Body of pancreas (tissue), 4 donors: ENCODE measurements around the gene ABCB4. TPM values are rescaled to one million over a fixed set of nuclear protein-coding genes. Genes with fewer than 3 reads are reported as not detected.

Source experiments
- ATAC-seq: fragments of 150-250 bp; one replicate; pipeline ENCODE4 v1.9.1; 2016
- DNase-seq, 4 donors: peaks; one replicate each; pipeline ENCODE4 v3.0.0-alpha.2; 2019
- H3K27ac ChIP-seq, 4 donors: fragments of 200-600 bp; sonication (generic); 1 replicate in 3 of 4; 2 replicates in 1 of 4; pipeline versions ENCODE4 v1.5.1 to v1.6.1; 2016 to 2019; ENCODE audit warnings: mild to moderate bottlenecking in 1 of 4, mixed read lengths in 1 of 4, moderate library complexity in 1 of 4
- H3K27me3 ChIP-seq, 2 donors: fragments of 200-600 bp; sonication (generic); one replicate each; pipeline ENCODE4 v1.6.0; 2016; ENCODE audit warnings: mild to moderate bottlenecking in 1 of 2
- H3K36me3 ChIP-seq, 2 donors: fragments of 200-600 bp; sonication (generic); replicated peaks in 1 of 2; 2 replicates each; pipeline ENCODE4 v1.5.1; 2016; ENCODE audit warnings: low read depth in 2 of 2; ENCODE audit not compliant: insufficient read depth in 1 of 2
- H3K4me1 ChIP-seq: fragments of 200-600 bp; sonication (generic); one replicate; pipeline ENCODE4 v1.6.0; 2016
- H3K4me3 ChIP-seq, 2 donors: fragments of 200-600 bp; sonication (generic); 1 replicate in 1 of 2; 2 replicates in 1 of 2; pipeline ENCODE4 v1.5.1; 2016 to 2019
- H3K9me3 ChIP-seq, 3 donors: fragments of 200-600 bp; sonication (generic); 1 replicate in 2 of 3; 2 replicates in 1 of 3; pipeline ENCODE4 v1.5.1; 2016
- CTCF ChIP-seq, 7 experiments: fragments of 450-650 bp in 4 of 7; fragments of 200-600 bp in 3 of 7; sonication (generic) in 3 of 7; IDR thresholded peaks; one replicate each; pipeline ENCODE4 v1.5.1; 2016 to 2019; ENCODE audit warnings: antibody characterized with exemption in 7 of 7
- POLR2A ChIP-seq, 3 donors: fragments of 450-650 bp; IDR thresholded peaks; one replicate each; pipeline ENCODE4 v1.6.1; 2016; ENCODE audit warnings: antibody characterized with exemption in 3 of 3, mild to moderate bottlenecking in 2 of 3
- WGBS, 2 donors: methylation state at CpG; one replicate each; pipeline ENCODE4 v1.1.5; 2017; 5-methylcytosine and 5-hydroxymethylcytosine counted together
- intact Hi-C: fragments of 100-400 bp; cut with DNase I; formaldehyde crosslinking; loops from one replicate; pipeline ENCODE4 v1.15.1; 2023
- total RNA-seq, 2 donors: library from RNA; depleted of rRNA; stranded (reverse); fragments of >200 nt; gene quantifications; one replicate each; pipeline ENCODE4 v1.1.0, GENCODE V29; 2016

Gene ABCB4
- total RNA-seq, 2 donors from 2014 or later: under 0.01 TPM; not detected in 1

- no peak overlapping the region for H3K4me3 ChIP-seq
- no peaks in the 10 kb centered on the region for H3K4me1 ChIP-seq
- 64 to 77% methylated on average over 4 of the region's 4 CpGs for WGBS, 2 donors
- ATAC-seq: no peak
- H3K27ac ChIP-seq: no peak overlapping the region
- no peaks in the 10 kb centered on the region for H3K36me3 ChIP-seq
- DNase-seq: no peak
- intact Hi-C loops: no loop called here
- TF ChIP-seq POLR2A (IDR thresholded peaks at IDR 0.05): no peak
- no peak for TF ChIP-seq CTCF (IDR thresholded peaks at IDR 0.05)
- no peaks in the 10 kb centered on the region for H3K27me3 ChIP-seq
- no peaks in the 10 kb centered on the region for H3K9me3 ChIP-seq
These were observed 61.3 kb downstream of the ABCB4 start for GRCh38 chr7:87413951-87414793.

GRCh38 chr7:87413029-87413428 lies 62.5 kb downstream of the ABCB4 start:
- no peaks in the 10 kb centered on the region for H3K36me3 ChIP-seq
- TF ChIP-seq POLR2A (IDR thresholded peaks at IDR 0.05) (no peak), CTCF (IDR thresholded peaks at IDR 0.05) (no peak)
- ATAC-seq (no peak), DNase-seq (no peak)
- H3K4me3 ChIP-seq: no peak overlapping the region
- no peaks in the 10 kb centered on the region for H3K4me1 ChIP-seq
- no peak overlapping the region for H3K27ac ChIP-seq
- no peaks in the 10 kb centered on the region for H3K9me3 ChIP-seq
- no peaks in the 10 kb centered on the region for H3K27me3 ChIP-seq
- WGBS, 2 donors: 52 to 61% methylated on average over 1 of the region's 1 CpG
- intact Hi-C loops: no loop called here

DNA sequence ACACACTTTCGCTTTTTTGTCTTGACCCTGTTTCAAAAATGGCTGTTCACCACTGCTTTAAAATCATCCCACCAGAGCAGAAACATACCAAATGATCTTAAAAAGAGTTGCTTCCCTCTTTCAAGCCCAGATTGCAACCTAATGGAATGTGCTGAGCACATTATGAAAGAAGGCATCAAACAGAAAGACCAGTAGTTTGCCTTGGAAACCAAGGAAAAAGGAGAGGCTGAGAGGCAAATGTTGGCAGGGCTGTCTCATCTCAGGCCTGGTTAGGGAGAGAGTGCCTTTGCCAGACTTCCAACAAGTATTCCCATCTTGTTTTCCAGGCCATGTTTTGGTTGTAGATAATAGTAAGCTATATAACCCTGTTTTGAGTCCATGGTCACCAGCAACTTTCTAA lies 64.3 kb downstream of the ABCB4 start:
- no peaks in the 10 kb centered on the region for H3K9me3 ChIP-seq
- no peak overlapping the region for H3K27ac ChIP-seq
- intact Hi-C loops: no loop called here
- WGBS, 2 donors: 88 to 93% methylated on average over 1 of the region's 1 CpG
- no peak for ATAC-seq
- H3K4me3 ChIP-seq: no peak overlapping the region
- H3K27me3 ChIP-seq: no peaks in the 10 kb centered on the region
- H3K36me3 ChIP-seq: no peaks in the 10 kb centered on the region
- no peaks in the 10 kb centered on the region for H3K4me1 ChIP-seq
- TF ChIP-seq CTCF (IDR thresholded peaks at IDR 0.05): no peak
- no peak for DNase-seq

GRCh38 chr7:87404674-87405073 lies 70.8 kb downstream of the ABCB4 start:
- DNase-seq: no peak
- Histone ChIP-seq H3K27me3 (no peaks in the 10 kb centered on the region), H3K9me3 (no peaks in the 10 kb centered on the region), H3K36me3 (no peaks in the 10 kb centered on the region), H3K27ac (no peak overlapping the region), H3K4me1 (no peaks in the 10 kb centered on the region), H3K4me3 (no peak overlapping the region)
- TF ChIP-seq CTCF (IDR thresholded peaks at IDR 0.05) (no peak), POLR2A (IDR thresholded peaks at IDR 0.05) (no peak)
- intact Hi-C loops: no loop called here
- ATAC-seq: no peak

- peaks cover 0 to 1% of the 10 kb centered on the region in 2 donors for H3K36me3 ChIP-seq
- no peaks in the 10 kb centered on the region for H3K9me3 ChIP-seq
- no peak for ATAC-seq
- 89 to 96% methylated on average over 2 of the region's 2 CpGs for WGBS, 2 donors
- intact Hi-C loops: no loop called here
- H3K4me1 ChIP-seq: no peaks in the 10 kb centered on the region
- DNase-seq: no peak
- TF ChIP-seq POLR2A (IDR thresholded peaks at IDR 0.05): no peak
- no peaks in the 10 kb centered on the region for H3K27me3 ChIP-seq
- H3K4me3 ChIP-seq: no peak overlapping the region
- H3K27ac ChIP-seq: no peak overlapping the region
These were observed 77.0 kb downstream of the ABCB4 start for GRCh38 chr7:87398446-87398845.
